AML-193 (cell line): ENCODE measurements around the gene SDC1.

Experiments used
- DNase-seq, 2 experiments: peaks; one replicate each; lab custom pipeline; 2025; lab: John Stamatoyannopoulos, UW

The SDC1 gene

GRCh38 chr2:20213651-20214565, 11.0 kb downstream of the SDC1 start:
- DNase-seq: no peak

- DNase-seq: no peak
Observed at GRCh38 chr2:20212871-20213503, 11.9 kb downstream of the SDC1 start.

GRCh38 chr2:20212459-20212870, 12.5 kb downstream of the SDC1 start:
- no peak for DNase-seq

GRCh38 chr2:20211860-20212458, 13.0 kb downstream of the SDC1 start:
- no peak for DNase-seq

GRCh38 chr2:20211420-20211819, 13.5 kb downstream of the SDC1 start:
- no peak for DNase-seq

GRCh38 chr2:20210462-20210861, 14.5 kb downstream of the SDC1 start:
- DNase-seq: no peak

- no peak for DNase-seq
Observed at GRCh38 chr2:20209373-20210109, 15.4 kb downstream of the SDC1 start.

- no peak for DNase-seq
Observed at GRCh38 chr2:20208476-20208859, 16.5 kb downstream of the SDC1 start.

GRCh38 chr2:20207051-20207450, 17.9 kb downstream of the SDC1 start:
- no peak for DNase-seq

- no peak for DNase-seq
Observed at GRCh38 chr2:20205915-20206524, 18.9 kb downstream of the SDC1 start.

- no peak for DNase-seq
Observed at GRCh38 chr2:20205069-20205468, 19.9 kb downstream of the SDC1 start.

GRCh38 chr2:20203521-20204225, 21.3 kb downstream of the SDC1 start:
- no peak for DNase-seq

- DNase-seq: no peak
Observed at GRCh38 chr2:20203072-20203471, 21.9 kb downstream of the SDC1 start.

GRCh38 chr2:20201671-20202070, 23.3 kb downstream of the SDC1 start:
- DNase-seq: no peak

GRCh38 chr2:20200697-20201555, 24.0 kb downstream of the SDC1 start:
- no peak for DNase-seq

GRCh38 chr2:20199633-20200270, 25.2 kb downstream of the SDC1 start:
- DNase-seq: no peak

- no peak for DNase-seq
Observed at GRCh38 chr2:20198796-20199632, 25.9 kb downstream of the SDC1 start.

- no peak for DNase-seq
Observed at GRCh38 chr2:20198001-20198400, 26.9 kb downstream of the SDC1 start.

- DNase-seq: no peak
Observed at GRCh38 chr2:20197192-20197591, 27.7 kb downstream of the SDC1 start.
